ENCODE results near the gene NUDT15.
"Not testable (repeated sequence)": the region's sequence is repeated elsewhere in the genome, so short reads cannot be mapped to it uniquely, and the experiment has no call there.

The NUDT15 gene

DNA sequence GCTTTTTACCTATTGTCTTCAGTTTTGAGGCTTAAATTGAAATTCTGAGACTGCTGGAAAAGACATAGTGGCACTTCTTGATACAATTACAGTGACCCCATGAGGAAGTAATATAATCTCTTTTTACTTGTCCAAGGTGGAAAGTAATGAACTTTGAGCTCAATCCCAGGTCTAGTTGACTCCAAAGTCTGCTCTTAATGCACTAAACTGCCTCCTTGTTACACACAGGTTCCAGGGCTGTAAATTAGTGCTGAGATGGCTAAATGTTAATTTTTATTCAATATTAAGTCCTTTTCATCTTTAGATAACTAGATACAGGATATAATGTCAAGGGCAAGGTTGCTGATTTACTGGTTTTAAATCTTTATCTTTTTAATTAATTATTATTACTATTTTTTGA, 2.5 kb downstream of the NUDT15 start:
- Histone ChIP-seq H3K36me3 (ENCODE audit: control insufficient read depth, insufficient read depth, low read length) (no peaks in the 10 kb centered on the region), H3K27ac (ENCODE audit: insufficient read depth, low read depth, low read length, poor library complexity, severe bottlenecking) (no peak overlapping the region), H3K9me3 (ENCODE audit: control insufficient read depth, low read length) (no peaks in the 10 kb centered on the region), H3K27me3 (ENCODE audit: control insufficient read depth, insufficient read depth, low read length, poor library complexity, severe bottlenecking) (no peaks in the 10 kb centered on the region), H3K4me3 (ENCODE audit: insufficient read depth, low read depth, low read length) (no peak overlapping the region), H3K4me1 (ENCODE audit: control insufficient read depth, insufficient read depth, low read length) (no peaks in the 10 kb centered on the region)

DNA sequence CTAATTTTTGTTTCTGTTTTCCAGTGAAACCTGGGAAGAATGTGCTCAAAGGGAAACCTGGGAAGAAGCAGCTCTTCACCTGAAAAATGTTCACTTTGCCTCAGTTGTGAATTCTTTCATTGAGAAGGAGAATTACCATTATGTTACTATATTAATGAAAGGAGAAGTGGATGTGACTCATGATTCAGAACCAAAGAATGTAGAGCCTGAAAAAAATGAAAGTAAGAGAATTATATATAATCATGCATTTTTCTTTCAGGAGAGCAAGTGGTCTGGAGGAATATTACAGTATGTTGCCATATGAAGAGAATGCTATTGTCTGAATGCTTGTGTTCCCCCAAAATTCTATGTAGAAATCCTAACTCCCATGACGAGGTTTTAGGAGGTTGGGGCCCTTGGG, 3.4 kb downstream of the NUDT15 start:
- H3K27me3 ChIP-seq (ENCODE audit: control insufficient read depth, insufficient read depth, low read length, poor library complexity, severe bottlenecking): no peaks in the 10 kb centered on the region
- no peak overlapping the region for H3K27ac ChIP-seq (ENCODE audit: insufficient read depth, low read depth, low read length, poor library complexity, severe bottlenecking)
- no peaks in the 10 kb centered on the region for H3K4me1 ChIP-seq (ENCODE audit: control insufficient read depth, insufficient read depth, low read length)
- H3K4me3 ChIP-seq (ENCODE audit: insufficient read depth, low read depth, low read length): no peak overlapping the region
- H3K9me3 ChIP-seq (ENCODE audit: control insufficient read depth, low read length): no peaks in the 10 kb centered on the region
- WGBS, 2 experiments: 100% methylated on average over 1 of the region's 1 CpG
- no peaks in the 10 kb centered on the region for H3K36me3 ChIP-seq (ENCODE audit: control insufficient read depth, insufficient read depth, low read length)

DNA sequence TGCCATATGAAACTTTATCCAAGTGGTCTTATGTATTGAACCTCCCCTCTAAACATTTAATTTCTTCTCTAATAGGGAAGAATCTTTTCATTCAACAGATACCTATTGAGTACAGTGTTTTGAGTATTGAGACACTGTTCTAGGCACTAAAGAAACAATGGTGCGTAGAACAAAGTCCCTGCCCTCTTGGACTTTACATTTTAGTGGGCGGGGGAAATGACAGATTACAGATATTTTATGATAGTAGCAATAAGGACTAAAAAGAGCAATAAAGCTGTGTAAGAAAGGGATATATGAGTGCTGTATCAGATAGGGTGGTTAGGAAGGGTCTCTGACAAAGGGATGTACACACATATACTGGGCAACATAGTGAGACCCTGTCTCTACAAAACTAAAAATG, 5.4 kb downstream of the NUDT15 start:
- peaks cover 2% of the 10 kb centered on the region for H3K36me3 ChIP-seq (ENCODE audit: control insufficient read depth, insufficient read depth, low read length)
- H3K4me1 ChIP-seq (ENCODE audit: control insufficient read depth, insufficient read depth, low read length): no peaks in the 10 kb centered on the region
- H3K9me3 ChIP-seq (ENCODE audit: control insufficient read depth, low read length): no peaks in the 10 kb centered on the region
- no peak overlapping the region for H3K27ac ChIP-seq (ENCODE audit: insufficient read depth, low read depth, low read length, poor library complexity, severe bottlenecking)
- H3K27me3 ChIP-seq (ENCODE audit: control insufficient read depth, insufficient read depth, low read length, poor library complexity, severe bottlenecking): no peaks in the 10 kb centered on the region
- 94 to 95% methylated on average over 2 of the region's 2 CpGs for WGBS, 2 experiments
- H3K4me3 ChIP-seq (ENCODE audit: insufficient read depth, low read depth, low read length): no peak overlapping the region

DNA sequence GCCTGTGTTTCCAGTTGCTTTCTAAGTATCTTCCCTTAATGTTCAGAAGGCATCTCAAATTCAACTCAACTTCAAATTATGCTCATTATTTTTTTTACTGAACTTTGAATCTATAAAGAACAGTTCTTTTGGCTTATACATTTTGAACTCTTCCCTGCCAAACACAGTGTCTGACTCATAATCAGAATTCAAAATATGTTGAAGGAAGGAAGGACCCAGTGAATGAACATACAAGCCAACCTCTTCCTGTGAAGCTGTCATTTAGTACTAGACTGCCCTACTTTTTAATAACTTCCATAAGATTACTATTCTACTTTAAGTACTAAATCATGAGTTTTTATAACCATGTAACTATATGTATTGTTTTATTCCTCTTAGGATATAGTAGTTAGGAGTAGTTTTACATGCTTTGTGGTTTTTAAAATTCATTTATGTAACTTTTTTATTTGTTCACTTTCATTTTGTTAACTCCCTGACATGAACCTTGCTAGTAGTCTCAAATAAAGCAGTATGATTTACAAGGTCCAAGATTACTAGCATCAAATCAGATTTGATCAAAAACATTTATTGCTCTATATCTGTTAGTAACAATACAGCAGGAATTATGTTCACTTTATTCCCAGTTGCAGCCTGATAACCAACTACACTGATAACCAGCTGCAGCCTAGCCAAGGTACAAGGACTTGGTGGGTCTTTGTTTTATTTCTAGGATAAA, 6.4 kb downstream of the NUDT15 start:
- Histone ChIP-seq H3K36me3 (ENCODE audit: control insufficient read depth, insufficient read depth, low read length) (peaks cover 9% of the 10 kb centered on the region), H3K27ac (ENCODE audit: insufficient read depth, low read depth, low read length, poor library complexity, severe bottlenecking) (no peak overlapping the region), H3K4me3 (ENCODE audit: insufficient read depth, low read depth, low read length) (no peak overlapping the region), H3K9me3 (ENCODE audit: control insufficient read depth, low read length) (no peaks in the 10 kb centered on the region), H3K27me3 (ENCODE audit: control insufficient read depth, insufficient read depth, low read length, poor library complexity, severe bottlenecking) (no peaks in the 10 kb centered on the region), H3K4me1 (ENCODE audit: control insufficient read depth, insufficient read depth, low read length) (no peaks in the 10 kb centered on the region)

DNA sequence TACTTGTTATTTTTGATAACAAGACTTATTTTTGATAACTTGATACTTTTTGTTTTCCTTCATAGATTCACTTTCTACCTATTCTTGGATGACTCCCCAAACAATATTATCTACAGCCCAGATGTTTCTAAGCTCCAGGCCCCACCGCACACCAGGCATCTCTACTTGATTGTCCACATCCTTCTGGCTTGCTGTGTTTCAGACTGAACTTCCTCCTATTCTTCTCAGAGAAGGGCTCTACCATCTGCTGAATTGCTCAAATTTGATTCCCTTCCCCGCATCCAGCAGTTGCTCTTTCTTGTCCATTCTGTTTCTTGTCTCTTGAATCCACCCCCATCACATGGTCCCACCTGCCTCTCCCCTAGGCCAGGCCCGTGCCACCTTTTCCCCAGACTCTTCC, 13.0 kb downstream of the NUDT15 start:
- WGBS, 2 experiments: 94 to 99% methylated on average over 3 of the region's 3 CpGs

GRCh38 chr13:48054601-48055000, 17.1 kb downstream of the NUDT15 start:
- Histone ChIP-seq H3K4me1 (ENCODE audit: control insufficient read depth, insufficient read depth, low read length) (no peaks in the 10 kb centered on the region), H3K9me3 (ENCODE audit: control insufficient read depth, low read length) (no peaks in the 10 kb centered on the region), H3K36me3 (ENCODE audit: control insufficient read depth, insufficient read depth, low read length) (no peaks in the 10 kb centered on the region), H3K4me3 (ENCODE audit: insufficient read depth, low read depth, low read length) (no peak overlapping the region), H3K27me3 (ENCODE audit: control insufficient read depth, insufficient read depth, low read length, poor library complexity, severe bottlenecking) (no peaks in the 10 kb centered on the region), H3K27ac (ENCODE audit: insufficient read depth, low read depth, low read length, poor library complexity, severe bottlenecking) (no peak overlapping the region)
- WGBS, 2 experiments: 87 to 90% methylated on average over 6 of the region's 6 CpGs

More for the DNA sequence above, 13.0 kb downstream of the NUDT15 start:
- no peaks in the 10 kb centered on the region for H3K27me3 ChIP-seq (ENCODE audit: control insufficient read depth, insufficient read depth, low read length, poor library complexity, severe bottlenecking)
- H3K4me1 ChIP-seq (ENCODE audit: control insufficient read depth, insufficient read depth, low read length): no peaks in the 10 kb centered on the region
- no peak overlapping the region for H3K4me3 ChIP-seq (ENCODE audit: insufficient read depth, low read depth, low read length)
- no peak overlapping the region for H3K27ac ChIP-seq (ENCODE audit: insufficient read depth, low read depth, low read length, poor library complexity, severe bottlenecking)
- H3K36me3 ChIP-seq (ENCODE audit: control insufficient read depth, insufficient read depth, low read length): peaks cover 9% of the 10 kb centered on the region
- no peaks in the 10 kb centered on the region for H3K9me3 ChIP-seq (ENCODE audit: control insufficient read depth, low read length)

- H3K9me3 ChIP-seq (ENCODE audit: control insufficient read depth, low read length): no peaks in the 10 kb centered on the region
- 93 to 97% methylated on average over 4 to 5 of the region's 5 CpGs for WGBS, 2 experiments
- no peaks in the 10 kb centered on the region for H3K36me3 ChIP-seq (ENCODE audit: control insufficient read depth, insufficient read depth, low read length)
- H3K27ac ChIP-seq (ENCODE audit: insufficient read depth, low read depth, low read length, poor library complexity, severe bottlenecking): no peak overlapping the region
- no peaks in the 10 kb centered on the region for H3K27me3 ChIP-seq (ENCODE audit: control insufficient read depth, insufficient read depth, low read length, poor library complexity, severe bottlenecking)
- H3K4me1 ChIP-seq (ENCODE audit: control insufficient read depth, insufficient read depth, low read length): no peaks in the 10 kb centered on the region
- H3K4me3 ChIP-seq (ENCODE audit: insufficient read depth, low read depth, low read length): no peak overlapping the region
Measured at GRCh38 chr13:48055712-48056111, 18.2 kb downstream of the NUDT15 start.

DNA sequence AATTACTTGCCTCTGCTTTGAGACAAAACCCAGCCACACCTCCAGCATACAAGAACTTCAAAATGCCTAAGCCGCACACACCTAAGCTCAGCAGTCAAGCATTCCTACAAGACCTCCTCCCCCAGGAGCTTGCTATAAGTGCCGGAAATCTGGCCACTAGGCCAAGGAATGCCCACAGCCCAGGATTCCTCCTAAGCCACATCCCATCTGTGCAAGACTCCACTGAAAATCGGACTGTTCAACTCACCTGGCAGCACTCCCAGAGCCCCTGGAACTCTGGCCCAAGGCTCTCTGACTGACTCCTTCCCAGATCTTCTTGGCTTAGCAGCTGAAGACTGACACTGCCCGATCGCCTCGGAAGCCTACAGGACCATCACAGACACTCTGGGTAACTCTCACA, 21.0 kb downstream of the NUDT15 start:
- H3K4me3 ChIP-seq (ENCODE audit: insufficient read depth, low read depth, low read length); H3K4me1 ChIP-seq (ENCODE audit: control insufficient read depth, insufficient read depth, low read length); H3K9me3 ChIP-seq (ENCODE audit: control insufficient read depth, low read length); H3K27me3 ChIP-seq (ENCODE audit: control insufficient read depth, insufficient read depth, low read length, poor library complexity, severe bottlenecking); H3K27ac ChIP-seq (ENCODE audit: insufficient read depth, low read depth, low read length, poor library complexity, severe bottlenecking); H3K36me3 ChIP-seq (ENCODE audit: control insufficient read depth, insufficient read depth, low read length): not testable (repeated sequence)
- WGBS, 2 experiments: 95 to 97% methylated on average over 3 to 4 of the region's 6 CpGs

GRCh38 chr13:48059951-48060350, 22.4 kb downstream of the NUDT15 start:
- 65 to 68% methylated on average over 5 of the region's 5 CpGs for WGBS, 2 experiments
- H3K27ac ChIP-seq (ENCODE audit: insufficient read depth, low read depth, low read length, poor library complexity, severe bottlenecking); H3K27me3 ChIP-seq (ENCODE audit: control insufficient read depth, insufficient read depth, low read length, poor library complexity, severe bottlenecking); H3K4me3 ChIP-seq (ENCODE audit: insufficient read depth, low read depth, low read length); H3K4me1 ChIP-seq (ENCODE audit: control insufficient read depth, insufficient read depth, low read length); H3K36me3 ChIP-seq (ENCODE audit: control insufficient read depth, insufficient read depth, low read length); H3K9me3 ChIP-seq (ENCODE audit: control insufficient read depth, low read length): not testable (repeated sequence)

GRCh38 chr13:48066310-48066989, 28.9 kb downstream of the NUDT15 start:
- H3K4me3 ChIP-seq (ENCODE audit: insufficient read depth, low read depth, low read length): no peak overlapping the region
- no peak overlapping the region for H3K27ac ChIP-seq (ENCODE audit: insufficient read depth, low read depth, low read length, poor library complexity, severe bottlenecking)
- peaks cover 32% of the 10 kb centered on the region for H3K36me3 ChIP-seq (ENCODE audit: control insufficient read depth, insufficient read depth, low read length)
- no peaks in the 10 kb centered on the region for H3K4me1 ChIP-seq (ENCODE audit: control insufficient read depth, insufficient read depth, low read length)
- H3K27me3 ChIP-seq (ENCODE audit: control insufficient read depth, insufficient read depth, low read length, poor library complexity, severe bottlenecking): no peaks in the 10 kb centered on the region
- H3K9me3 ChIP-seq (ENCODE audit: control insufficient read depth, low read length): peaks cover 8% of the 10 kb centered on the region
- 96% methylated on average over 3 of the region's 3 CpGs for WGBS, 2 experiments
